ENCODE data around the gene MAML3.

MAML3 gene

GRCh38 chr4:139971111-139971510 lies 182.9 kb downstream of the MAML3 start:
- FAIRE-seq (no peak), DNase-seq (ENCODE audit: insufficient read length, low spot score) (no peak)
- no peak for TF ChIP-seq POU2F2 (IDR thresholded peaks at IDR 0.05; ENCODE audit: low read depth, low read length)

- no peak for FAIRE-seq
- no peak for TF ChIP-seq POU2F2 (IDR thresholded peaks at IDR 0.05; ENCODE audit: low read depth, low read length)
- no peak for DNase-seq (ENCODE audit: insufficient read length, low spot score)
These were observed 184.2 kb downstream of the MAML3 start for GRCh38 chr4:139969635-139970266.

GRCh38 chr4:139968831-139969230 lies 185.2 kb downstream of the MAML3 start:
- FAIRE-seq (peak; percentile 9), DNase-seq (ENCODE audit: insufficient read length, low spot score) (no peak)
- no peak for TF ChIP-seq POU2F2 (IDR thresholded peaks at IDR 0.05; ENCODE audit: low read depth, low read length)
- no peak for TF ChIP-seq SPI1 (IDR thresholded peaks at IDR 0.05; ENCODE audit: low read depth, low read length)
- no peak for TF ChIP-seq POLR2AphosphoS5 (IDR thresholded peaks at IDR 0.05; ENCODE audit: low read depth, low read length)
- TF ChIP-seq TAF1 (IDR thresholded peaks at IDR 0.05; ENCODE audit: low read depth, low read length), result no peak
- no peak for TF ChIP-seq POLR2A (IDR thresholded peaks at IDR 0.05; ENCODE audit: low read depth, low read length)
- TF ChIP-seq PAX5 (IDR thresholded peaks at IDR 0.05; ENCODE audit: insufficient read depth, low read length, severe bottlenecking), result no peak

- DNase-seq (ENCODE audit: insufficient read length, low spot score), result no peak
- FAIRE-seq, result no peak
- TF ChIP-seq PAX5 (IDR thresholded peaks at IDR 0.05; ENCODE audit: insufficient read depth, low read length, severe bottlenecking), result no peak
- TF ChIP-seq SPI1 (IDR thresholded peaks at IDR 0.05; ENCODE audit: low read depth, low read length), result no peak
- no peak for TF ChIP-seq TAF1 (IDR thresholded peaks at IDR 0.05; ENCODE audit: low read depth, low read length)
- no peak for TF ChIP-seq POLR2AphosphoS5 (IDR thresholded peaks at IDR 0.05; ENCODE audit: low read depth, low read length)
- no peak for TF ChIP-seq POLR2A (IDR thresholded peaks at IDR 0.05; ENCODE audit: low read depth, low read length)
- no peak for TF ChIP-seq POU2F2 (IDR thresholded peaks at IDR 0.05; ENCODE audit: low read depth, low read length)
These were observed 187.6 kb downstream of the MAML3 start for GRCh38 chr4:139966383-139966782.

- DNase-seq (ENCODE audit: insufficient read length, low spot score), result no peak
- no peak for TF ChIP-seq POLR2AphosphoS5 (IDR thresholded peaks at IDR 0.05; ENCODE audit: low read depth, low read length)
- no peak for TF ChIP-seq PAX5 (IDR thresholded peaks at IDR 0.05; ENCODE audit: insufficient read depth, low read length, severe bottlenecking)
- no peak for TF ChIP-seq TAF1 (IDR thresholded peaks at IDR 0.05; ENCODE audit: low read depth, low read length)
- TF ChIP-seq POLR2A (IDR thresholded peaks at IDR 0.05; ENCODE audit: low read depth, low read length), result no peak
- TF ChIP-seq POU2F2 (IDR thresholded peaks at IDR 0.05; ENCODE audit: low read depth, low read length), result no peak
- TF ChIP-seq SPI1 (IDR thresholded peaks at IDR 0.05; ENCODE audit: low read depth, low read length), result no peak
- no peak for FAIRE-seq
These were observed 188.2 kb downstream of the MAML3 start for GRCh38 chr4:139965789-139966188.

- no peak for DNase-seq (ENCODE audit: insufficient read length, low spot score)
- no peak for TF ChIP-seq POLR2A (IDR thresholded peaks at IDR 0.05; ENCODE audit: low read depth, low read length)
- TF ChIP-seq TAF1 (IDR thresholded peaks at IDR 0.05; ENCODE audit: low read depth, low read length), result no peak
- TF ChIP-seq SPI1 (IDR thresholded peaks at IDR 0.05; ENCODE audit: low read depth, low read length), result no peak
- no peak for TF ChIP-seq POU2F2 (IDR thresholded peaks at IDR 0.05; ENCODE audit: low read depth, low read length)
- no peak for TF ChIP-seq POLR2AphosphoS5 (IDR thresholded peaks at IDR 0.05; ENCODE audit: low read depth, low read length)
- no peak for TF ChIP-seq PAX5 (IDR thresholded peaks at IDR 0.05; ENCODE audit: insufficient read depth, low read length, severe bottlenecking)
- FAIRE-seq, result peak; percentile 26
These were observed 190.3 kb downstream of the MAML3 start for GRCh38 chr4:139963708-139964107.

GRCh38 chr4:139962130-139962684 lies 191.8 kb downstream of the MAML3 start:
- no peak for FAIRE-seq
- TF ChIP-seq POLR2AphosphoS5 (IDR thresholded peaks at IDR 0.05; ENCODE audit: low read depth, low read length) (no peak), POLR2A (IDR thresholded peaks at IDR 0.05; ENCODE audit: low read depth, low read length) (no peak), PAX5 (IDR thresholded peaks at IDR 0.05; ENCODE audit: insufficient read depth, low read length, severe bottlenecking) (no peak), POU2F2 (IDR thresholded peaks at IDR 0.05; ENCODE audit: low read depth, low read length) (no peak)
- no peak for DNase-seq (ENCODE audit: insufficient read length, low spot score)

- DNase-seq (ENCODE audit: insufficient read length, low spot score), result no peak
- FAIRE-seq, result no peak
- TF ChIP-seq SPI1 (IDR thresholded peaks at IDR 0.05; ENCODE audit: low read depth, low read length), result no peak
- TF ChIP-seq POLR2A (IDR thresholded peaks at IDR 0.05; ENCODE audit: low read depth, low read length), result no peak
- TF ChIP-seq POU2F2 (IDR thresholded peaks at IDR 0.05; ENCODE audit: low read depth, low read length), result no peak
- no peak for TF ChIP-seq PAX5 (IDR thresholded peaks at IDR 0.05; ENCODE audit: insufficient read depth, low read length, severe bottlenecking)
- TF ChIP-seq POLR2AphosphoS5 (IDR thresholded peaks at IDR 0.05; ENCODE audit: low read depth, low read length), result no peak
- no peak for TF ChIP-seq TAF1 (IDR thresholded peaks at IDR 0.05; ENCODE audit: low read depth, low read length)
These were observed 192.5 kb downstream of the MAML3 start for GRCh38 chr4:139961344-139961946.

- DNase-seq (ENCODE audit: insufficient read length, low spot score) (no peak), FAIRE-seq (no peak)
- no peak for TF ChIP-seq SPI1 (IDR thresholded peaks at IDR 0.05; ENCODE audit: low read depth, low read length)
- no peak for TF ChIP-seq TAF1 (IDR thresholded peaks at IDR 0.05; ENCODE audit: low read depth, low read length)
- TF ChIP-seq POLR2AphosphoS5 (IDR thresholded peaks at IDR 0.05; ENCODE audit: low read depth, low read length), result no peak
- no peak for TF ChIP-seq PAX5 (IDR thresholded peaks at IDR 0.05; ENCODE audit: insufficient read depth, low read length, severe bottlenecking)
- no peak for TF ChIP-seq POLR2A (IDR thresholded peaks at IDR 0.05; ENCODE audit: low read depth, low read length)
These were observed 194.6 kb downstream of the MAML3 start for GRCh38 chr4:139959396-139959795.

GRCh38 chr4:139958739-139959098 lies 195.3 kb downstream of the MAML3 start:
- FAIRE-seq (no peak), DNase-seq (ENCODE audit: insufficient read length, low spot score) (no peak)
- TF ChIP-seq POLR2A (IDR thresholded peaks at IDR 0.05; ENCODE audit: low read depth, low read length) (no peak), SPI1 (IDR thresholded peaks at IDR 0.05; ENCODE audit: low read depth, low read length) (no peak), POLR2AphosphoS5 (IDR thresholded peaks at IDR 0.05; ENCODE audit: low read depth, low read length) (no peak), POU2F2 (IDR thresholded peaks at IDR 0.05; ENCODE audit: low read depth, low read length) (no peak), PAX5 (IDR thresholded peaks at IDR 0.05; ENCODE audit: insufficient read depth, low read length, severe bottlenecking) (no peak), TAF1 (IDR thresholded peaks at IDR 0.05; ENCODE audit: low read depth, low read length) (no peak)

Measured in GM12891 (cell line).